ENCODE measurements around the gene HEG1.

HEG1 gene

GRCh38 chr3:125010393-125010792 lies 45.4 kb downstream of the HEG1 start:
- no peak for DNase-seq

GRCh38 chr3:125008766-125009165 lies 47.0 kb downstream of the HEG1 start:
- DNase-seq: no peak

- no peak for DNase-seq
Observed at GRCh38 chr3:125006291-125006731, 49.5 kb downstream of the HEG1 start.

GRCh38 chr3:125005676-125006075 lies 50.1 kb downstream of the HEG1 start:
- DNase-seq: no peak

- DNase-seq: no peak
Observed at GRCh38 chr3:125005222-125005621, 50.6 kb downstream of the HEG1 start.

- no peak for DNase-seq
Observed at GRCh38 chr3:125003859-125004595, 51.8 kb downstream of the HEG1 start.

GRCh38 chr3:125003369-125003853 lies 52.4 kb downstream of the HEG1 start:
- DNase-seq: no peak

GRCh38 chr3:125002414-125003368 lies 53.1 kb downstream of the HEG1 start:
- no peak for DNase-seq

GRCh38 chr3:125001557-125002413 lies 54.0 kb downstream of the HEG1 start:
- DNase-seq: no peak

GRCh38 chr3:125000661-125001060 lies 55.1 kb downstream of the HEG1 start:
- no peak for DNase-seq

GRCh38 chr3:124999897-125000435 lies 55.8 kb downstream of the HEG1 start:
- DNase-seq: no peak

GRCh38 chr3:124999317-124999716 lies 56.5 kb downstream of the HEG1 start:
- no peak for DNase-seq

GRCh38 chr3:124998247-124998630 lies 57.6 kb downstream of the HEG1 start:
- no peak for DNase-seq

GRCh38 chr3:124997303-124998246 lies 58.2 kb downstream of the HEG1 start:
- DNase-seq: no peak

GRCh38 chr3:124995460-124995994 lies 60.3 kb downstream of the HEG1 start:
- peak; percentile 54 for DNase-seq

- no peak for DNase-seq
Observed at GRCh38 chr3:124993466-124993865, 62.3 kb downstream of the HEG1 start.

GRCh38 chr3:124992041-124992440 lies 63.8 kb downstream of the HEG1 start:
- DNase-seq: no peak

GRCh38 chr3:124986192-124987143 lies 69.3 kb downstream of the HEG1 start:
- DNase-seq: no peak

GRCh38 chr3:124985349-124985748 lies 70.4 kb downstream of the HEG1 start:
- DNase-seq: no peak

- no peak for DNase-seq
Observed at GRCh38 chr3:124984754-124985153, 71.0 kb downstream of the HEG1 start.

All from activated T-cell treated with anti-CD3 and anti-CD28 coated beads, Interleukin-2, amount 50 U/mL, for 1 hour (primary cell).